ENCODE results near the gene CLTC.

- TF ChIP-seq, protein P1, sequence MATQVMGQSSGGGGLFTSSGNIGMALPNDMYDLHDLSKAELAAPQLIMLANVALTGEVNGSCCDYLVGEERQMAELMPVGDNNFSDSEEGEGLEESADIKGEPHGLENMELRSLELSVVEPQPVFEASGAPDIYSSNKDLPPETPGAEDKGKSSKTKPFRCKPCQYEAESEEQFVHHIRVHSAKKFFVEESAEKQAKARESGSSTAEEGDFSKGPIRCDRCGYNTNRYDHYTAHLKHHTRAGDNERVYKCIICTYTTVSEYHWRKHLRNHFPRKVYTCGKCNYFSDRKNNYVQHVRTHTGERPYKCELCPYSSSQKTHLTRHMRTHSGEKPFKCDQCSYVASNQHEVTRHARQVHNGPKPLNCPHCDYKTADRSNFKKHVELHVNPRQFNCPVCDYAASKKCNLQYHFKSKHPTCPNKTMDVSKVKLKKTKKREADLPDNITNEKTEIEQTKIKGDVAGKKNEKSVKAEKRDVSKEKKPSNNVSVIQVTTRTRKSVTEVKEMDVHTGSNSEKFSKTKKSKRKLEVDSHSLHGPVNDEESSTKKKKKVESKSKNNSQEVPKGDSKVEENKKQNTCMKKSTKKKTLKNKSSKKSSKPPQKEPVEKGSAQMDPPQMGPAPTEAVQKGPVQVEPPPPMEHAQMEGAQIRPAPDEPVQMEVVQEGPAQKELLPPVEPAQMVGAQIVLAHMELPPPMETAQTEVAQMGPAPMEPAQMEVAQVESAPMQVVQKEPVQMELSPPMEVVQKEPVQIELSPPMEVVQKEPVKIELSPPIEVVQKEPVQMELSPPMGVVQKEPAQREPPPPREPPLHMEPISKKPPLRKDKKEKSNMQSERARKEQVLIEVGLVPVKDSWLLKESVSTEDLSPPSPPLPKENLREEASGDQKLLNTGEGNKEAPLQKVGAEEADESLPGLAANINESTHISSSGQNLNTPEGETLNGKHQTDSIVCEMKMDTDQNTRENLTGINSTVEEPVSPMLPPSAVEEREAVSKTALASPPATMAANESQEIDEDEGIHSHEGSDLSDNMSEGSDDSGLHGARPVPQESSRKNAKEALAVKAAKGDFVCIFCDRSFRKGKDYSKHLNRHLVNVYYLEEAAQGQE (IDR thresholded peaks at IDR 0.05; ENCODE audit: insufficient replicate concordance, low read depth): no peak
- TF ChIP-seq, protein P2, sequence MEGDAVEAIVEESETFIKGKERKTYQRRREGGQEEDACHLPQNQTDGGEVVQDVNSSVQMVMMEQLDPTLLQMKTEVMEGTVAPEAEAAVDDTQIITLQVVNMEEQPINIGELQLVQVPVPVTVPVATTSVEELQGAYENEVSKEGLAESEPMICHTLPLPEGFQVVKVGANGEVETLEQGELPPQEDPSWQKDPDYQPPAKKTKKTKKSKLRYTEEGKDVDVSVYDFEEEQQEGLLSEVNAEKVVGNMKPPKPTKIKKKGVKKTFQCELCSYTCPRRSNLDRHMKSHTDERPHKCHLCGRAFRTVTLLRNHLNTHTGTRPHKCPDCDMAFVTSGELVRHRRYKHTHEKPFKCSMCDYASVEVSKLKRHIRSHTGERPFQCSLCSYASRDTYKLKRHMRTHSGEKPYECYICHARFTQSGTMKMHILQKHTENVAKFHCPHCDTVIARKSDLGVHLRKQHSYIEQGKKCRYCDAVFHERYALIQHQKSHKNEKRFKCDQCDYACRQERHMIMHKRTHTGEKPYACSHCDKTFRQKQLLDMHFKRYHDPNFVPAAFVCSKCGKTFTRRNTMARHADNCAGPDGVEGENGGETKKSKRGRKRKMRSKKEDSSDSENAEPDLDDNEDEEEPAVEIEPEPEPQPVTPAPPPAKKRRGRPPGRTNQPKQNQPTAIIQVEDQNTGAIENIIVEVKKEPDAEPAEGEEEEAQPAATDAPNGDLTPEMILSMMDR (IDR thresholded peaks at IDR 0.05; ENCODE audit: insufficient read depth, low read length): no peak
- TF ChIP-seq POLR2AphosphoS5 (IDR thresholded peaks at IDR 0.05; ENCODE audit: low read depth): peak; percentile 96
Measured at GRCh38 chr17:59707149-59707970, 87.7 kb downstream of the CLTC start, which contains the start of the genes PTRH2 and VMP1.

Measured in HL-60 (cell line).